Bronchial epithelial cell (primary cell): ENCODE data around the gene VPS26C. TPM values are rescaled to one million over a fixed set of nuclear protein-coding genes. Genes with fewer than 3 reads are reported as not detected.

Source experiments
- DNase-seq: peaks from one replicate; pipeline ENCODE4 v3.0.0-alpha.2; 2010; ENCODE audit warnings: low read depth
- FAIRE-seq: peaks from 2 replicates; lab custom pipeline; 2011; peaks lifted over from hg19 to GRCh38; lab: Jason Lieb, UNC
- H3K27me3 ChIP-seq: 2 replicates; pipeline ENCODE4 v1.5.1; 2011; ENCODE audit warnings: low read length; ENCODE audit not compliant: control insufficient read depth, insufficient read depth
- H3K36me3 ChIP-seq: 2 replicates; pipeline ENCODE4 v1.5.1; 2011; ENCODE audit warnings: low read length; ENCODE audit not compliant: control insufficient read depth, insufficient read depth
- H3K4me3 ChIP-seq: 2 replicates; pipeline ENCODE4 v1.5.1; 2011; ENCODE audit warnings: mild to moderate bottlenecking, low read depth, low read length, control low read depth
- CTCF ChIP-seq: IDR thresholded peaks from 2 replicates; pipeline ENCODE4 v1.5.1; 2011; ENCODE audit warnings: mild to moderate bottlenecking, moderate library complexity, low read length, control low read depth, inconsistent platforms; ENCODE audit not compliant: insufficient read depth, severe bottlenecking
- total RNA-seq: library from RNA; depleted of rRNA; stranded (reverse); fragments of >200 nt; gene quantifications from 2 replicates; pipeline ENCODE4 v1.2.1, GENCODE V29; 2014

The VPS26C gene
- total RNA-seq, 1 donor from 2014 or later = 50.5 TPM

GRCh38 chr21:37269481-37269880 lies 2.3 kb upstream of the VPS26C start:
- Histone ChIP-seq H3K4me3 (no peak overlapping the region), H3K36me3 (no peaks in the 10 kb centered on the region), H3K27me3 (no peaks in the 10 kb centered on the region)
- no peak for FAIRE-seq
- no peak for TF ChIP-seq CTCF
- DNase-seq = no peak

GRCh38 chr21:37268186-37268503 lies 1.0 kb upstream of the VPS26C start:
- no peak for TF ChIP-seq CTCF
- DNase-seq = no peak
- Histone ChIP-seq H3K4me3 (peak overlapping the region; percentile 71), H3K27me3 (no peaks in the 10 kb centered on the region), H3K36me3 (peaks cover 1% of the 10 kb centered on the region)
- FAIRE-seq = no peak

GRCh38 chr21:37266515-37267221 lies 466 bp downstream of the VPS26C start:
- H3K27me3 ChIP-seq = no peaks in the 10 kb centered on the region
- H3K4me3 ChIP-seq = peak overlapping the region; percentile 71
- FAIRE-seq = no peak
- H3K36me3 ChIP-seq = peaks cover 1% of the 10 kb centered on the region
- peak; percentile 18 for DNase-seq
- no peak for TF ChIP-seq CTCF

- Histone ChIP-seq H3K36me3 (peaks cover 1% of the 10 kb centered on the region), H3K27me3 (no peaks in the 10 kb centered on the region), H3K4me3 (no peak overlapping the region)
- peak; percentile 57 for DNase-seq
- TF ChIP-seq CTCF = no peak
- FAIRE-seq = no peak
Observed at GRCh38 chr21:37264808-37265207, 2.3 kb downstream of the VPS26C start.

GRCh38 chr21:37263827-37264600 lies 3.1 kb downstream of the VPS26C start:
- H3K36me3 ChIP-seq = peaks cover 1% of the 10 kb centered on the region
- DNase-seq (peak; percentile 33), FAIRE-seq (no peak)
- H3K4me3 ChIP-seq = no peak overlapping the region
- H3K27me3 ChIP-seq = no peaks in the 10 kb centered on the region
- no peak for TF ChIP-seq CTCF
